HG03196 (cell line): ENCODE measurements around the gene DUS4L.
A peak's percentile ranks its signal among the peaks of the same experiment; 100 is the strongest.

ENCODE experiments used
- ATAC-seq: cut with Tn5 transposase; IDR thresholded peaks from one replicate; pipeline ENCODE4 v1.9.1; 2021; ENCODE audit not compliant: unreplicated experiment

DUS4L gene

DNA sequence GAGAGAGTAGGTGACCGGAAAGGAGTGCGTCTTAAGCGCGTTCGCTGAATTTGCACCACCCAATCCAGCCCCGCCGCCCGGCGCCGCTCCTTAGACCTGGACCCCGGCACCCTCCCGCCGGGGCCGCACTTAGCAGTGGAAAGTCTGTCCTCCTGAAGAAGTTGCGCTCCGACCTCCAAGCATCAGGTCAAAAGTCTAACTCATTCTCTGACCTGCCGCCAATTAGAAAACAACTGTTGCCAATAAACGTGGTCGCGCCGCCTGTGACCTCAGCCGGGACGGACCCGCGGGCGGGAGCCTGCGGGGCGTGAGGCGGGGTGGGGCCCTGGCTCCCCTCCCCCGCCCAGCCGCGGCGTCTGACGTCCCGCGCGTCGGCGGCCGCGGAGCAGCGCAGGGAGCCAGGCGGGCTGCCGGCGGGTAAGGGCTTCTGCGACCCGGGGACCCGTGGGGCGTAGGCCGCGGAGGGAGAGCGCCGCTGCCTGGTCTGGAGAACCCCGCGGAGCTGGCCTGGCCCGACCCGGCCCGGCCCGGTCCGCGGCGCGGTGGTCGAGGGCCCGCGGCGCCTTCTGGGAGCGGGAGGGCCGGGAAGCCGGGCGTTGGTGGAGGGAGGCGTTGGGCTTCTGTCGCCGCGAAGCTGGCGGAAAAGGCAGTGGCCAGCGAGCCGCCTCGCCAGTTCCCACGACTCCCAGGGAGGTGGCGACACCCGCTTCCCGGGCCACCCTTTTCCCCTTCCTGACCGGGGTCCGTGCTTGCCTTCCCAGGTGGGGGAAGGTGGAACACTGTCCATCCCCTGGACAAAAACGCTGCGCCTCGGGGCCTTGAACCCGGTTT is 16.3 kb downstream of the DUS4L start, which contains the start of gene BCAP29:
Gene BCAP29 (plus strand): TSS at position 362 of the 831 bp plus-strand sequence. CDS start 527 bp downstream, outside the sequence.
- peak; percentile 83 for ATAC-seq

- no peak for ATAC-seq
These were observed 17.1 kb downstream of the DUS4L start for GRCh38 chr7:107580716-107581383.

- ATAC-seq = no peak
These were observed 17.7 kb downstream of the DUS4L start for GRCh38 chr7:107581387-107582013.

GRCh38 chr7:107582875-107583274 is 19.1 kb downstream of the DUS4L start:
- no peak for ATAC-seq

- no peak for ATAC-seq
These were observed 20.9 kb downstream of the DUS4L start for GRCh38 chr7:107584716-107585115.

- no peak for ATAC-seq
These were observed 24.9 kb downstream of the DUS4L start for GRCh38 chr7:107588529-107589130.

- no peak for ATAC-seq
These were observed 27.6 kb downstream of the DUS4L start for GRCh38 chr7:107591421-107591820.

GRCh38 chr7:107592361-107593024 is 28.7 kb downstream of the DUS4L start:
- no peak for ATAC-seq

GRCh38 chr7:107593025-107593410 is 29.2 kb downstream of the DUS4L start:
- no peak for ATAC-seq

- ATAC-seq = no peak
These were observed 31.4 kb downstream of the DUS4L start for GRCh38 chr7:107594961-107595737.

DNA sequence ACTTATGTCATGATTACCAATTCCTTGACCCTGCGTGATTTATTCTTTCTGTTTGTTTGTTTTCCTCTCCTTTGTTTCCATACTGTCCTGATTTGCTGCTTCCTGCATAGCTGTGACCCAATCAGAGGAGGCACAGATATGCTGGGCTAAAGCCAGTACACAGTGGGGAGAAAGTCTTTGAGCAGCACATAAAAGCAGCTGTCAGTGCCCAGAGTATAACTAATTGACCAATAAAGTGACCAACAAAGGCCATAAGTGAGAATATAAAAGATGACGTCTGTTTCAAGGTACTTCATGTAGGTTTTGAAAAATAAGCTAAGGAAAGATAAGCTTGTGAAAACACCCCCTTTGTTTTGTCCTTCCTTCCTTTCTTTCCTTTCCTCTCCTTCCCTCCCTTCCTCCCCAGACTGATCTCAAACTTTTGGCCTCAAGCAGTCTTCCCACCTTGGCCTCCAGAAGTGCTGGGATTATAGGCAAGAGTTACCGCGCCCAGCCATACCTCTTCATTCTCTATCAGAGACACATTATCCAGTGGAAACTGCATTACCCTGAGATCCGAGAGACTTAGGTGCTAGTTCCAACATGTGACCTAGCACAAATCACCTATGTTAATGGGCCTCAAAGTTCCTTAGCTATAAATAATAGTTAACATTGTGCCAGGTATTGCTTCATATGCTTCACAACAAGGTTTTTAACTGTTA is 33.3 kb downstream of the DUS4L start:
- ATAC-seq = no peak

DNA sequence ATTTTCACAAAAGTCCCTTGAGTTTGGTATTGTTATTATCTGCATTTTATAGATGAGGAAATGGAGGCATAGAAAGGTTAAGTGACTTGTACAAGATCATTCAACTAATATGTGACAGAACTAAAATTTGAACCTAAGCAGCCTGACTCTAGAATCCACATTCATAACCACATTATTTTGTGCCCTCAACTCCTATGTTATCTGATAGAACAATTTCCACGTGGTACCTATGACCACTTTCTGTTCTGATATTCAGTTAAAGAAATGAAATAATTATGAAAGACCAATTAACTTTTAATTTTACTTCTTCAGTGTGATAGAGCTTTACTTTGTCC is 33.8 kb downstream of the DUS4L start:
- no peak for ATAC-seq

DNA sequence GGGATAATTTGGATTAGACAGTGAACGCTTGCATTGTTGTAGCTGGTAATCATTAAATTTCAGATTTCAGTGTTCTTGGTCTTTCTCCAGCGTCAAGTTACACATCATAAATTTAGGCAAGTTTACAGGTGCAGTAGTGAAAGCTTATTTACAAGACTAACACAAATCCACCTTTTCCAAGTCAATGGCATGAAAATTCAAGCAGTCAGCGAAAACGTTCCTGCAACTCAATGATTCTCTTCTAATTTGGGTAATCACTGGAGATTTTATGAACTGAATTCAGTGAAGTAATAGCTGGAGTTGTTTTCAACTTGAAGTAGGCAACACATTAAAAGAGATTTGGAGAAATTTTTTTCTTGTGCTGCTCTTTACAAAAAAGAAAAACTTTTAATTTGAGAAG is 34.2 kb downstream of the DUS4L start:
- no peak for ATAC-seq

GRCh38 chr7:107599262-107599661 is 35.5 kb downstream of the DUS4L start:
- ATAC-seq = no peak

GRCh38 chr7:107600816-107601215 is 37.0 kb downstream of the DUS4L start:
- ATAC-seq = no peak

- no peak for ATAC-seq
These were observed 41.5 kb downstream of the DUS4L start for GRCh38 chr7:107605218-107605815.

GRCh38 chr7:107606303-107606702 is 42.5 kb downstream of the DUS4L start:
- ATAC-seq = no peak

- no peak for ATAC-seq
These were observed 46.1 kb downstream of the DUS4L start for GRCh38 chr7:107609811-107610261.

DNA sequence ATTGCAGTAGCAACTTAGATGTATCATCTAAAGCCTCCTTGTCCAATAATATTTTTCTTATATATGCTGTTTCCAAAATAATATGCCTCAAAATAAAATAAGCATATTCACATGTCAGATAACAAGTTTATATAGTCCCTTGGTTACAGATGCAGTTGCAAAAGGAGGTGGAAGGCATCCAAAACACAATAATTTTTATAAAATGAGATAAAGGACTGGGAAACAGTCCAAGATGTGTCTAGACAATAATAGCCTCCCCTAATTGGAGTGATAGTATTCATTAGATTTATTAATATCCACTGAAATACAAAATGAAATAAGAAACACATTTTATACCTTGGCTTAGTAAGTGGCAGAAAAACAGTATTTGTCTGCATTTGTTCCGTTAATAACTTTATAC is 46.6 kb downstream of the DUS4L start:
- no peak for ATAC-seq
